CD4-positive, alpha-beta memory T cell (primary cell): ENCODE results near the gene NPAS1. TPM values are rescaled to one million over a fixed set of nuclear protein-coding genes. Genes with fewer than 3 reads are reported as not detected.
A peak's percentile ranks its signal among the peaks of the same experiment; 100 is the strongest.

ENCODE experiments used
- CTCF ChIA-PET: fragments of 350-600 bp; sonication (Branson Sonifier 250); formaldehyde crosslinking; loops from one replicate; lab custom pipeline; 2021; ENCODE audit warnings: inconsistent platforms; ENCODE audit not compliant: partially characterized antibody; lab: Charles Lee
- POLR2A ChIA-PET: fragments of 350-600 bp; sonication (Branson Sonifier 250); formaldehyde crosslinking; loops from one replicate; lab custom pipeline; 2021; ENCODE audit not compliant: partially characterized antibody; lab: Charles Lee
- DNase-seq, 5 donors: peaks; one replicate each; pipeline versions ENCODE4 v3.0.0 to v3.0.0-alpha.2; 2020 to 2022; ENCODE audit warnings: mixed read lengths in 1 of 5
- H3K27ac ChIP-seq: one replicate; pipeline ENCODE4 v1.7.0; 2013; ENCODE audit warnings: low read depth, low read length
- H3K27me3 ChIP-seq: 2 replicates; pipeline ENCODE4 v1.7.0; 2013; ENCODE audit warnings: mild to moderate bottlenecking, low read length, moderate library complexity; ENCODE audit not compliant: insufficient read depth
- H3K36me3 ChIP-seq: 2 replicates; pipeline ENCODE4 v1.7.0; 2013; ENCODE audit warnings: mild to moderate bottlenecking, low read length, moderate library complexity; ENCODE audit not compliant: insufficient read depth
- H3K4me1 ChIP-seq: 2 replicates; pipeline ENCODE4 v1.7.0; 2013; ENCODE audit warnings: mild to moderate bottlenecking, low read length, moderate library complexity; ENCODE audit not compliant: insufficient read depth
- H3K4me3 ChIP-seq, 2 donors: one replicate each; pipeline ENCODE4 v1.7.0; 2013; ENCODE audit warnings: low read length in 2 of 2, mild to moderate bottlenecking in 1 of 2
- H3K9me3 ChIP-seq, 2 donors: one replicate each; pipeline ENCODE4 v1.7.0; 2013; ENCODE audit warnings: low read length in 2 of 2, control low read depth in 1 of 2; ENCODE audit not compliant: control insufficient read depth in 1 of 2
- H3K27ac Mint-ChIP-seq, 7 donors: one replicate each; pipeline ENCODE4 v1.8.0; 2020 to 2021; ENCODE audit warnings: mixed read lengths in 7 of 7, mild to moderate bottlenecking in 6 of 7, inconsistent platforms in 3 of 7, moderate library complexity in 3 of 7
- H3K27me3 Mint-ChIP-seq, 2 donors: one replicate each; pipeline ENCODE4 v1.8.0; 2020 to 2021; ENCODE audit warnings: mixed read lengths in 2 of 2
- H3K36me3 Mint-ChIP-seq, 2 donors: one replicate each; pipeline ENCODE4 v1.8.0; 2020 to 2021; ENCODE audit warnings: mixed read lengths in 2 of 2, inconsistent platforms in 1 of 2, mild to moderate bottlenecking in 1 of 2
- H3K4me1 Mint-ChIP-seq, 4 donors: one replicate each; pipeline ENCODE4 v1.8.0; 2020 to 2021; ENCODE audit warnings: mixed read lengths in 4 of 4, mild to moderate bottlenecking in 1 of 4
- H3K4me3 Mint-ChIP-seq, 8 donors: one replicate each; pipeline ENCODE4 v1.8.0; 2020 to 2021; ENCODE audit warnings: mixed read lengths in 8 of 8, mild to moderate bottlenecking in 7 of 8, moderate library complexity in 6 of 8, inconsistent platforms in 3 of 8
- H3K9me3 Mint-ChIP-seq, 8 donors: one replicate each; pipeline ENCODE4 v1.8.0; 2020 to 2021; ENCODE audit warnings: mixed read lengths in 8 of 8, mild to moderate bottlenecking in 5 of 8, inconsistent platforms in 3 of 8, moderate library complexity in 1 of 8
- intact Hi-C: fragments of 100-400 bp; cut with micrococcal nuclease; formaldehyde crosslinking; loops from one replicate; pipeline ENCODE4 v1.15.1; 2023
- polyA plus RNA-seq, 2 donors: library from polyadenylated mRNA; unstranded; fragments of 300-500 nt; fragmentation: Illumina TruSeq; gene quantifications; one replicate each; pipeline ENCODE4 v1.2.3, GENCODE V29; 2021
- total RNA-seq, 2 experiments: library from RNA; stranded (reverse); gene quantifications; one replicate each; pipeline ENCODE4 v1.2.3, GENCODE V29; 2021

The NPAS1 gene
- total and polyA plus RNA-seq, 4 experiments from 2014 or later, result 0.35 to 0.64 TPM; not detected in 2

GRCh38 chr19:47057328-47057727 lies 37.7 kb downstream of the NPAS1 start:
- Histone ChIP-seq H3K9me3 (no peaks in the 10 kb centered on the region), H3K36me3 (no peaks in the 10 kb centered on the region), H3K27me3 (no peaks in the 10 kb centered on the region), H3K27ac (no peak overlapping the region), H3K4me3 (no peak overlapping the region), H3K4me1 (no peaks in the 10 kb centered on the region)
- CTCF ChIA-PET, result interaction anchor here (1.0 kb wide), 1 partner anchor 21 kb away, joined by 3 read pairs; no protein-coding TSS in a partner anchor
- Mint-ChIP-seq H3K27me3 (peaks cover 0 to 2% of the 10 kb centered on the region in 2 donors), H3K4me3 (no peak overlapping the region), H3K4me1 (peaks cover 0 to 1% (median 0%) of the 10 kb centered on the region in 4 donors), H3K9me3 (no peaks in the 10 kb centered on the region), H3K36me3 (no peaks in the 10 kb centered on the region), H3K27ac (peak overlapping the region in 1 of 7 donors; percentile 48)
- POLR2A ChIA-PET, result no interaction called here
- intact Hi-C loops, result no loop called here
- no peak for DNase-seq

- no peaks in the 10 kb centered on the region for H3K27me3 ChIP-seq
- ChIA-PET CTCF (interaction anchor here (0.7 kb wide), 1 partner anchor 327 kb away, joined by 3 read pairs; no protein-coding TSS in a partner anchor), POLR2A (no interaction called here)
- no peak overlapping the region for H3K4me3 Mint-ChIP-seq
- H3K4me3 ChIP-seq, result no peak overlapping the region
- intact Hi-C loops, result no loop called here
- DNase-seq, result no peak
- H3K27me3 Mint-ChIP-seq, result peaks cover 0 to 2% of the 10 kb centered on the region in 2 donors
- no peak overlapping the region for H3K27ac Mint-ChIP-seq
- H3K9me3 Mint-ChIP-seq, result no peaks in the 10 kb centered on the region
- H3K9me3 ChIP-seq, result no peaks in the 10 kb centered on the region
- peaks cover 0 to 1% (median 0%) of the 10 kb centered on the region in 4 donors for H3K4me1 Mint-ChIP-seq
- no peaks in the 10 kb centered on the region for H3K4me1 ChIP-seq
- no peaks in the 10 kb centered on the region for H3K36me3 Mint-ChIP-seq
- H3K36me3 ChIP-seq, result no peaks in the 10 kb centered on the region
- H3K27ac ChIP-seq, result no peak overlapping the region
Observed at GRCh38 chr19:47058621-47059022, 39.0 kb downstream of the NPAS1 start.

- ChIA-PET CTCF (interaction anchor here (1.1 kb wide), 1 partner anchor 86 kb away, joined by 3 read pairs; no protein-coding TSS in a partner anchor), POLR2A (interaction anchor here (1.0 to 1.1 kb wide), 2 partner anchors 35 to 49 kb away, joined by 3 to 4 read pairs; partner anchors contain the start of gene ZC3H4)
- no peak overlapping the region for H3K4me3 Mint-ChIP-seq
- H3K9me3 ChIP-seq, result no peaks in the 10 kb centered on the region
- H3K36me3 ChIP-seq, result peaks cover 30% of the 10 kb centered on the region
- no peaks in the 10 kb centered on the region for H3K9me3 Mint-ChIP-seq
- H3K27ac ChIP-seq, result no peak overlapping the region
- H3K36me3 Mint-ChIP-seq, result peaks cover 0 to 24% of the 10 kb centered on the region in 2 donors
- no peak for DNase-seq
- intact Hi-C loops, result no loop called here
- peak overlapping the region in 1 of 7 donors; percentile 48 for H3K27ac Mint-ChIP-seq
- H3K27me3 Mint-ChIP-seq, result no peaks in the 10 kb centered on the region
- no peak overlapping the region for H3K4me3 ChIP-seq
- no peaks in the 10 kb centered on the region for H3K27me3 ChIP-seq
- H3K4me1 Mint-ChIP-seq, result peaks cover 0 to 1% (median 0%) of the 10 kb centered on the region in 4 donors
- no peaks in the 10 kb centered on the region for H3K4me1 ChIP-seq
Observed at GRCh38 chr19:47063874-47064273, 44.2 kb downstream of the NPAS1 start.

- no peak for DNase-seq
- Mint-ChIP-seq H3K4me3 (no peak overlapping the region), H3K9me3 (no peaks in the 10 kb centered on the region), H3K36me3 (peaks cover 6 to 36% of the 10 kb centered on the region in 2 donors), H3K27me3 (no peaks in the 10 kb centered on the region), H3K27ac (no peak overlapping the region), H3K4me1 (peaks cover 0 to 1% (median 0%) of the 10 kb centered on the region in 4 donors)
- H3K9me3 ChIP-seq, result no peaks in the 10 kb centered on the region
- no peaks in the 10 kb centered on the region for H3K27me3 ChIP-seq
- H3K36me3 ChIP-seq, result peaks cover 39% of the 10 kb centered on the region
- no peaks in the 10 kb centered on the region for H3K4me1 ChIP-seq
- intact Hi-C loops, result no loop called here
- CTCF ChIA-PET, result no interaction called here
- no peak overlapping the region for H3K4me3 ChIP-seq
- POLR2A ChIA-PET, result no interaction called here
- H3K27ac ChIP-seq, result no peak overlapping the region
Observed at GRCh38 chr19:47065242-47065641, 45.6 kb downstream of the NPAS1 start.

GRCh38 chr19:47066376-47067214 lies 47.0 kb downstream of the NPAS1 start:
- Histone ChIP-seq H3K36me3 (peaks cover 53% of the 10 kb centered on the region), H3K9me3 (no peaks in the 10 kb centered on the region), H3K27ac (no peak overlapping the region), H3K4me1 (no peaks in the 10 kb centered on the region), H3K4me3 (no peak overlapping the region), H3K27me3 (no peaks in the 10 kb centered on the region)
- H3K27ac Mint-ChIP-seq, result no peak overlapping the region
- peaks cover 18 to 50% of the 10 kb centered on the region in 2 donors for H3K36me3 Mint-ChIP-seq
- POLR2A ChIA-PET, result no interaction called here
- intact Hi-C loops, result no loop called here
- no peak overlapping the region for H3K4me3 Mint-ChIP-seq
- H3K4me1 Mint-ChIP-seq, result peaks cover 0 to 2% (median 0%) of the 10 kb centered on the region in 4 donors
- CTCF ChIA-PET, result no interaction called here
- H3K9me3 Mint-ChIP-seq, result no peaks in the 10 kb centered on the region
- H3K27me3 Mint-ChIP-seq, result no peaks in the 10 kb centered on the region
- DNase-seq, result no peak

GRCh38 chr19:47067215-47067847 lies 47.7 kb downstream of the NPAS1 start:
- H3K27ac ChIP-seq, result no peak overlapping the region
- Mint-ChIP-seq H3K9me3 (no peaks in the 10 kb centered on the region), H3K4me3 (no peak overlapping the region), H3K4me1 (peaks cover 0 to 2% (median 0%) of the 10 kb centered on the region in 4 donors), H3K36me3 (peaks cover 18 to 54% of the 10 kb centered on the region in 2 donors), H3K27me3 (no peaks in the 10 kb centered on the region), H3K27ac (no peak overlapping the region)
- DNase-seq, result no peak
- intact Hi-C loops, result no loop called here
- H3K27me3 ChIP-seq, result no peaks in the 10 kb centered on the region
- no peak overlapping the region for H3K4me3 ChIP-seq
- POLR2A ChIA-PET, result no interaction called here
- no peaks in the 10 kb centered on the region for H3K4me1 ChIP-seq
- peaks cover 59% of the 10 kb centered on the region for H3K36me3 ChIP-seq
- CTCF ChIA-PET, result no interaction called here
- no peaks in the 10 kb centered on the region for H3K9me3 ChIP-seq

- Histone ChIP-seq H3K27ac (no peak overlapping the region), H3K9me3 (no peaks in the 10 kb centered on the region), H3K36me3 (peaks cover 64% of the 10 kb centered on the region), H3K27me3 (no peaks in the 10 kb centered on the region), H3K4me3 (no peak overlapping the region), H3K4me1 (no peaks in the 10 kb centered on the region)
- peaks cover 0 to 2% (median 0%) of the 10 kb centered on the region in 4 donors for H3K4me1 Mint-ChIP-seq
- intact Hi-C loops, result no loop called here
- no peak overlapping the region for H3K27ac Mint-ChIP-seq
- POLR2A ChIA-PET, result no interaction called here
- no peaks in the 10 kb centered on the region for H3K27me3 Mint-ChIP-seq
- no peak for DNase-seq
- CTCF ChIA-PET, result no interaction called here
- H3K4me3 Mint-ChIP-seq, result no peak overlapping the region
- H3K9me3 Mint-ChIP-seq, result no peaks in the 10 kb centered on the region
- H3K36me3 Mint-ChIP-seq, result peaks cover 21 to 60% of the 10 kb centered on the region in 2 donors
Observed at GRCh38 chr19:47068246-47068645, 48.6 kb downstream of the NPAS1 start.
